EH (cell line): ENCODE measurements around the gene DAB2IP.

ENCODE experiments used
- DNase-seq: peaks from one replicate; pipeline ENCODE4 v3.0.0-alpha.2; 2015; ENCODE audit warnings: low read depth

Gene DAB2IP

GRCh38 chr9:121763561-121764370 lies 112.3 kb downstream of the DAB2IP start:
- no peak for DNase-seq

GRCh38 chr9:121764371-121764730 lies 112.9 kb downstream of the DAB2IP start:
- DNase-seq: no peak

GRCh38 chr9:121765021-121765950 lies 113.9 kb downstream of the DAB2IP start:
- peak; percentile 88 for DNase-seq

GRCh38 chr9:121766081-121766683 lies 114.7 kb downstream of the DAB2IP start:
- DNase-seq: no peak

- peak; percentile 58 for DNase-seq
Observed at GRCh38 chr9:121767171-121767769, 115.8 kb downstream of the DAB2IP start.

- DNase-seq: no peak
Observed at GRCh38 chr9:121768416-121769015, 117.1 kb downstream of the DAB2IP start.

GRCh38 chr9:121769939-121770338 lies 118.5 kb downstream of the DAB2IP start:
- no peak for DNase-seq

GRCh38 chr9:121770415-121771273 lies 119.2 kb downstream of the DAB2IP start:
- DNase-seq: peak; percentile 95

GRCh38 chr9:121771418-121771817 lies 120.0 kb downstream of the DAB2IP start:
- peak; percentile 31 for DNase-seq

- DNase-seq: peak; percentile 19
Observed at GRCh38 chr9:121771851-121772599, 120.6 kb downstream of the DAB2IP start.

GRCh38 chr9:121772600-121773285 lies 121.3 kb downstream of the DAB2IP start:
- DNase-seq: no peak

- no peak for DNase-seq
Observed at GRCh38 chr9:121773286-121773953, 122.0 kb downstream of the DAB2IP start.

GRCh38 chr9:121773954-121774714 lies 122.7 kb downstream of the DAB2IP start:
- DNase-seq: no peak

GRCh38 chr9:121774715-121775613 lies 123.5 kb downstream of the DAB2IP start:
- DNase-seq: no peak

- no peak for DNase-seq
Observed at GRCh38 chr9:121776001-121776738, 124.7 kb downstream of the DAB2IP start.
